Activated CD8-positive, alpha-beta T cell treated with anti-CD3 and anti-CD28 coated beads for 36 hours (primary cell): ENCODE results near the gene ALS2CL. TPM values are rescaled to one million over a fixed set of nuclear protein-coding genes. Genes with fewer than 3 reads are reported as not detected.
A peak's percentile ranks its signal among the peaks of the same experiment; 100 is the strongest.
"Not testable (repeated sequence)": the region's sequence is repeated elsewhere in the genome, so short reads cannot be mapped to it uniquely, and the experiment has no call there.

Experiments used
- ATAC-seq: fragments of 200-7000 bp; cut with Tn5 transposase; one replicate; pipeline ENCODE4 v1.10.0; 2021; ENCODE audit warnings: mild to moderate bottlenecking, moderate library complexity
- CTCF ChIA-PET: fragments of 350-600 bp; sonication (Branson Sonifier 250); formaldehyde crosslinking; loops from one replicate; lab custom pipeline; 2021; ENCODE audit warnings: antibody characterized with exemption; lab: Charles Lee
- POLR2A ChIA-PET: fragments of 350-600 bp; sonication (Branson Sonifier 250); formaldehyde crosslinking; loops from one replicate; lab custom pipeline; 2021; ENCODE audit warnings: antibody characterized with exemption; lab: Charles Lee
- DNase-seq: peaks from one replicate; pipeline ENCODE4 v3.0.0-alpha.2; 2020
- H3K27ac Mint-ChIP-seq: one replicate; pipeline ENCODE4 v1.8.0; 2021; ENCODE audit warnings: mild to moderate bottlenecking, mixed read lengths
- H3K27me3 Mint-ChIP-seq: one replicate; pipeline ENCODE4 v1.8.0; 2021; ENCODE audit warnings: mixed read lengths
- H3K36me3 Mint-ChIP-seq: one replicate; pipeline ENCODE4 v1.8.0; 2021; ENCODE audit warnings: low read depth, mixed read lengths
- H3K4me1 Mint-ChIP-seq: one replicate; pipeline ENCODE4 v1.8.0; 2021; ENCODE audit warnings: low read depth, mixed read lengths
- H3K4me3 Mint-ChIP-seq: one replicate; pipeline ENCODE4 v1.8.0; 2021; ENCODE audit warnings: mild to moderate bottlenecking, moderate library complexity, mixed read lengths
- H3K9me3 Mint-ChIP-seq: one replicate; pipeline ENCODE4 v1.8.0; 2021; ENCODE audit warnings: mixed read lengths
- intact Hi-C: fragments of 100-400 bp; cut with micrococcal nuclease; formaldehyde crosslinking; loops from one replicate; pipeline ENCODE4 v1.10.0; 2022
- total RNA-seq, 2 experiments: library from RNA; stranded (reverse); gene quantifications; one replicate each; pipeline ENCODE4 v1.2.3, GENCODE V29; 2021
- TF ChIP-seq, protein P1 (sequence below): fragments of 200-600 bp; IDR thresholded peaks from one replicate; pipeline ENCODE4 v1.8.0; 2022; ENCODE audit warnings: antibody characterized with exemption, mild to moderate bottlenecking

ALS2CL gene
- total RNA-seq, 2 experiments from 2014 or later = 1.7 to 2.0 TPM

DNA sequence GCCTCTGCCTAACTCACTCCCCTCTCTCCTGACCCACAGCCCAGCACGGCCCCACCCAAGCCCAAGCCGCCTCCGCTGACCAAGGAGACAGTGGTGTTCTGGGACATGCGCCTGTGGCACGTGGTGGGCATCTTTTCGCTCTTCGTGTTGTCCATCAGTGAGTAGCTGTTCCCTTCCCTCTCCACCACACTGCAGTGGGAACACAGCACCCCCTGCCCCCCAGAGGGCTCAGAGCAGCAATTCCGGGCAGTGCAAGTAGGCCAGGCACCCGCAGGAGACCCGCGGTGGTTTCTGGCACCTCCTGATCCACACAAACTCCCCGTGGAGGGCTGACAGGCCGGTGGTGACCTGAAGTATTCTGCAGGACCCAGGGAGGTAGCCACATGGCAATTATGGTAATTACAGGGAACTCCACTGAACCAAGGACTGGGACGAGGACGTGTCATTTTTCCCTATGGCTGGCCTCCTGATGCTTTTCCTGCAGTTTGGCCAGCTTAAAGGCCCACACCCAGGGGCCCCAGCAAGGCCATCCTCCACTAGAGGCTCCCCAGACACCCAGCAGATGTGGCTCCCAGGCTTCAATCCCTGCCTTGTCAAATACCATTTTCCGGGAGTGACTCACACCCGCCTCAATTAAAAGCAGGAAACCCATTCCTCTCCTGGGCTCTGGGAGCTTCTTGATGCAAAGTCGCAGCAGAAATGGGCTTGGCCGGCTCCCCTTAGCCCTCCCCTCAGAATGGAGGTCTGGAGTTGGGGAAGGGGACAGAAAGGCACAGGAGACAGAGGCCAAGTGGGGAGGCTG lies 12.5 kb upstream of the ALS2CL start:
- DNase-seq = no peak
- no peak for ATAC-seq
- Mint-ChIP-seq H3K27ac (no peak overlapping the region), H3K9me3 (no peaks in the 10 kb centered on the region), H3K4me3 (no peak overlapping the region), H3K27me3 (peaks cover 7% of the 10 kb centered on the region), H3K36me3 (no peaks in the 10 kb centered on the region), H3K4me1 (peaks cover 2% of the 10 kb centered on the region)
- ChIA-PET POLR2A (no interaction called here), CTCF (interaction anchor here (0.7 to 2.9 kb wide), 8 partner anchors 9 to 204 kb away, joined by 3 to 20 read pairs (median 5); partner anchors contain the start of gene MYL3)
- TF ChIP-seq, protein P1, sequence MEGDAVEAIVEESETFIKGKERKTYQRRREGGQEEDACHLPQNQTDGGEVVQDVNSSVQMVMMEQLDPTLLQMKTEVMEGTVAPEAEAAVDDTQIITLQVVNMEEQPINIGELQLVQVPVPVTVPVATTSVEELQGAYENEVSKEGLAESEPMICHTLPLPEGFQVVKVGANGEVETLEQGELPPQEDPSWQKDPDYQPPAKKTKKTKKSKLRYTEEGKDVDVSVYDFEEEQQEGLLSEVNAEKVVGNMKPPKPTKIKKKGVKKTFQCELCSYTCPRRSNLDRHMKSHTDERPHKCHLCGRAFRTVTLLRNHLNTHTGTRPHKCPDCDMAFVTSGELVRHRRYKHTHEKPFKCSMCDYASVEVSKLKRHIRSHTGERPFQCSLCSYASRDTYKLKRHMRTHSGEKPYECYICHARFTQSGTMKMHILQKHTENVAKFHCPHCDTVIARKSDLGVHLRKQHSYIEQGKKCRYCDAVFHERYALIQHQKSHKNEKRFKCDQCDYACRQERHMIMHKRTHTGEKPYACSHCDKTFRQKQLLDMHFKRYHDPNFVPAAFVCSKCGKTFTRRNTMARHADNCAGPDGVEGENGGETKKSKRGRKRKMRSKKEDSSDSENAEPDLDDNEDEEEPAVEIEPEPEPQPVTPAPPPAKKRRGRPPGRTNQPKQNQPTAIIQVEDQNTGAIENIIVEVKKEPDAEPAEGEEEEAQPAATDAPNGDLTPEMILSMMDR = no peak
- intact Hi-C loops = loop anchor here (1.0 kb wide), 1 partner anchor 189 kb away; no protein-coding TSS in a partner anchor

DNA sequence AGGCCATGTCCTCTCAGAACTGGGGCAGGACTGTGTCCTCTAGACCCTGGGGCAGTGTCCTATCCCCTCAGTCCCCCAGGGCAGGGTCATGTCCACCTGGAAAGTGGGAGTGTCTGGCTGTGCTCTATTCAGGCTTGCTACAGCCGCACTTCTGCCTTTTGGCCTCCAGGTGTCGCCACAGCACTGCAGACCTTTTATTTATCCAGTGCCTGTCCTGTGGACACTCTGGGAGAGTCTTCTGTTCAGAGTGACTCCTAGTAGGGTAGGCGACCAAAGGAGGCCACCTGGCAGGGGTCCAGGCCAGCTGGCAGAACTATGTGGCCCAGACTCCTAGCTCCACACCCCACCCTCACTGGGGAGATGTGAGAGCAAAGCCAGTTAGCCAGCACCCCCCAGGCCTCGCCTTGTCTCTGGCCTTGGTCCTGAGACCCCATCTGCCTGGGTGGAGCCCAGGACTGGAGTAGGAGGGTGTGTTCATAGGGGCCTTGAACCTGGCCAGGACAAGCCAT lies 11.6 kb upstream of the ALS2CL start:
- Mint-ChIP-seq H3K27ac (no peak overlapping the region), H3K36me3 (no peaks in the 10 kb centered on the region), H3K9me3 (no peaks in the 10 kb centered on the region), H3K27me3 (peaks cover 7% of the 10 kb centered on the region), H3K4me3 (no peak overlapping the region), H3K4me1 (peaks cover 4% of the 10 kb centered on the region)
- POLR2A ChIA-PET = no interaction called here
- ATAC-seq = peak; percentile 90
- peak; percentile 78 for DNase-seq
- intact Hi-C loops = loop anchor here (1.0 kb wide), 1 partner anchor 190 kb away; no protein-coding TSS in a partner anchor
- TF ChIP-seq, protein P1 = peak; percentile 95
- CTCF ChIA-PET = interaction anchor here (0.7 to 1.7 kb wide), 6 partner anchors 9 to 205 kb away, joined by 3 to 8 read pairs (median 5); partner anchors contain the start of gene MYL3

DNA sequence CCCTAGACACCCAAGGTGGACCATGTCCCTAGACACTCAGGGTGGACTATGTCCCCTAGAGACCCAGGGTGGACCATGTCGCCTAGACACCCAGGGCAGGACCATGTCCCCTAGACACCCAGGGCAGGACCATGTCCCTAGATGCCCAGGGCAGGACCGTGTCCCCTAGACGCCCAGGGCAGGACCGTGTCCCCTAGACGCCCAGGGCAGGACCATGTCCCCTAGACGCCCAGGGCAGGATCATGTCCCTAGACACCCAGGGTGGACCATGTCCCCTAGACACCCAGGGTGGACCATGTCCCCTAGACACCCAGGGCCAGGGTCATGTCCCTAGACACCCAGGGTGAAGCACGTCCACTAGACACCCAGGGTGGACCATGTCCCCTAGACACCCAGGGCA lies 10.9 kb upstream of the ALS2CL start:
- H3K27ac Mint-ChIP-seq, H3K27me3 Mint-ChIP-seq, intact Hi-C loops, H3K9me3 Mint-ChIP-seq, ATAC-seq, H3K4me3 Mint-ChIP-seq, H3K4me1 Mint-ChIP-seq, CTCF ChIA-PET, DNase-seq, POLR2A ChIA-PET, H3K36me3 Mint-ChIP-seq: not testable (repeated sequence)

DNA sequence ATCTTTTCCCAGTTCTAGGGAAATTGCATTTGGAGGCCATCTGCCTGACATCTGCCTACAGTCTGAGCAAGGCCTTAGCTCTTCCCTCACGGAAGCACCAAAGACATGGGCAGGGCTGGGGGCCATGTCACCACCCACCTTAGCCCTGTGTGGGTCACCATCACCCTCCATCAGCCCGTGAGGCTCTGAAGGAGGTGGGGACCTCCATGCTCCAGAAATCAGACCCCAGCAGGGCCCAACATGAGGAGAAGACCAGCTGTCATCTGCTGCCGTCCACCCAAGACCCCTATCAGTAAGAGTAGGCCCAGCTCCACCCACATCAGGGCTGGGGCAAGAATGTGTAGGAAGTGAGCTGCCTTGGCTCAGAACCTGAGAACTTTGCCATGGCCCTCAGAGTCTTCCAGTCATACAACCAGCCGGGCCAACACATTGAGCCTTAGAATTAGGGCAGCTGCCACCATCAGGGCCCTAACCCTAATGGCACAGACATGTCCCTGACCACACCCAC lies 9.6 kb upstream of the ALS2CL start:
- DNase-seq = no peak
- Mint-ChIP-seq H3K4me1 (peaks cover 4% of the 10 kb centered on the region), H3K27ac (no peak overlapping the region), H3K9me3 (no peaks in the 10 kb centered on the region), H3K27me3 (peaks cover 7% of the 10 kb centered on the region), H3K4me3 (no peak overlapping the region), H3K36me3 (no peaks in the 10 kb centered on the region)
- ATAC-seq = no peak
- CTCF ChIA-PET = interaction anchor here (1.1 to 2.5 kb wide), 5 partner anchors 11 to 206 kb away, joined by 3 to 11 read pairs (median 3); partner anchors contain the start of gene PRSS50
- TF ChIP-seq, protein P1 = no peak
- intact Hi-C loops = no loop called here
- POLR2A ChIA-PET = interaction anchor here (0.7 kb wide), 1 partner anchor 754 kb away, joined by 3 read pairs; no protein-coding TSS in a partner anchor

DNA sequence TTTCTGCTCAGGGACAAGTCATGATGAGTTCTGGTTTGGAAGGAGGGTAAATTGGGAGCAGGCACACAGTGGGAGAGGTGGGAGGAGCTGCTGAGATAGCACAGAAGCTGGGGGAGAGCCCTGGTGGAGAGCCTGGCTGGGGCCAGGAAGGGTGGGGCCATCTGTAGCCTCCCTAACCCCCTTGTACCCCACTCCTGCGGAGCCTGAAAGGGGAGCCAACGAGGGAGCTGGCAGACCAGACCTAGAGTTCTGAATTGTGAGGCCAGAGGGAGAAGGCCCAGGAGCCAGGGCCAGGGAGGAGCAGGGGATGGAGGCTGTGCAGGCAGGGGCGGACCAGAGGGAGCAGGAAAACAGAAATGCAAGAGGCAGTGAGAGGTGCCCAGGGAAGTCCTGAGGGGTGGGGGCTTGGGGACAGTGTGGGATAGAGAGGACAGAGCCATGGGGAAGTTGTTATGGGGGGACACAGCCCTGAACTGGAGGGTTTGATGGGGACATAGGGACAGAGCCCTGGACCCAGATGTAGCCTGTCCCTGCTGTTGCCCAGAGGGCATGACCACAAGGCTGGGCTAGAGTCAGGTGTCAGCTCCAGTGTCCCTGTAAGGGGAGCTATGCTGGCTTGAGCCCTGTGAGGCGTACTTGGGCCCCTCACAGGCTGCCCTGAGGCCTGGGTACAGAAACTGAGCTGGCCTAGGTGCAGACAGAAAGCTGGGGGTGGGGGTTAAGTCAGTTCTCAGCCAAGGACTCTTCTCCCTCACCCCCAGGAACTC lies 8.9 kb upstream of the ALS2CL start:
- POLR2A ChIA-PET = interaction anchor here (0.7 kb wide), 2 partner anchors 178 to 755 kb away, joined by 3 read pairs; no protein-coding TSS in a partner anchor
- Mint-ChIP-seq H3K9me3 (no peaks in the 10 kb centered on the region), H3K4me3 (no peak overlapping the region), H3K36me3 (no peaks in the 10 kb centered on the region), H3K4me1 (peaks cover 4% of the 10 kb centered on the region), H3K27ac (no peak overlapping the region), H3K27me3 (peaks cover 7% of the 10 kb centered on the region)
- TF ChIP-seq, protein P1 = no peak
- ATAC-seq = no peak
- DNase-seq = no peak
- intact Hi-C loops = no loop called here
- CTCF ChIA-PET = interaction anchor here (1.0 to 2.5 kb wide), 5 partner anchors 9 to 207 kb away, joined by 3 to 11 read pairs (median 3); partner anchors contain the start of genes ALS2CL and PRSS50
